OCI-LY7 (cell line): ENCODE results near the gene IFT81. TPM values are rescaled to one million over a fixed set of nuclear protein-coding genes. Genes with fewer than 3 reads are reported as not detected.

ENCODE experiments used
- BruUV-seq: library from RNA; stranded (reverse); fragments of 400-500 nt; replicated peaks from 2 replicates; lab custom pipeline; 2021; lab: Mats Ljungman, UMichigan
- CTCF ChIA-PET: fragments of 300-600 bp; sonication (Branson Sonifier 250); formaldehyde crosslinking; loops from one replicate; lab custom pipeline; 2022; ENCODE audit warnings: antibody characterized with exemption; ENCODE audit not compliant: unreplicated experiment; lab: Charles Lee
- POLR2A ChIA-PET: fragments of 300-600 bp; sonication (Branson Sonifier 250); formaldehyde crosslinking; loops from one replicate; lab custom pipeline; 2022; ENCODE audit warnings: antibody characterized with exemption; lab: Charles Lee
- DNase-seq: peaks from one replicate; pipeline ENCODE4 v3.0.0-alpha.2; 2015; ENCODE audit warnings: low spot score
- H2AFZ ChIP-seq: fragments of 200-600 bp; sonication (generic), shearing (Covaris generic); 2 replicates; pipeline ENCODE4 v1.6.1; 2014; ENCODE audit warnings: mild to moderate bottlenecking, antibody characterized with exemption, low read length, moderate library complexity
- H3K27ac ChIP-seq: fragments of 200-600 bp; sonication (generic); 2 replicates; pipeline ENCODE4 v1.5.1; 2014; ENCODE audit warnings: mixed run types, low read depth, mild to moderate bottlenecking, moderate library complexity, low read length, inconsistent platforms; ENCODE audit not compliant: poor library complexity, severe bottlenecking
- H3K36me3 ChIP-seq: fragments of 200-600 bp; sonication (generic); 2 replicates; pipeline ENCODE4 v1.6.1; 2014; ENCODE audit warnings: mild to moderate bottlenecking, antibody characterized with exemption, low read length, moderate library complexity, mixed read lengths; ENCODE audit not compliant: insufficient read depth
- H3K4me1 ChIP-seq: fragments of 200-600 bp; sonication (generic); 2 replicates; pipeline ENCODE4 v1.5.1; 2014; ENCODE audit warnings: mild to moderate bottlenecking, low read length; ENCODE audit not compliant: insufficient read depth, poor library complexity, severe bottlenecking
- H3K4me2 ChIP-seq: fragments of 200-600 bp; sonication (generic); 2 replicates; pipeline ENCODE4 v1.6.1; 2014; ENCODE audit warnings: mild to moderate bottlenecking, low read length
- H3K4me3 ChIP-seq: fragments of 200-600 bp; sonication (generic); 2 replicates; pipeline ENCODE4 v1.5.1; 2014; ENCODE audit warnings: mild to moderate bottlenecking, low read depth, low read length; ENCODE audit not compliant: poor library complexity, severe bottlenecking
- H3K79me2 ChIP-seq: fragments of 200-600 bp; sonication (generic); 2 replicates; pipeline ENCODE4 v1.6.1; 2016; ENCODE audit warnings: low read depth, mild to moderate bottlenecking, low read length, moderate library complexity, mixed read lengths; ENCODE audit not compliant: insufficient read depth
- H3K9me2 ChIP-seq: fragments of 200-600 bp; sonication (generic); 2 replicates; pipeline ENCODE4 v1.6.1; 2016; ENCODE audit warnings: mild to moderate bottlenecking, low read length, mixed read lengths; ENCODE audit not compliant: insufficient read depth
- H3K9me3 ChIP-seq: fragments of 200-600 bp; sonication (generic); 2 replicates; pipeline ENCODE4 v1.6.1; 2014; ENCODE audit warnings: mild to moderate bottlenecking, mixed run types, low read length, mixed read lengths
- H4K20me1 ChIP-seq: fragments of 200-600 bp; sonication (generic); 2 replicates; pipeline ENCODE4 v1.6.1; 2014; ENCODE audit warnings: mild to moderate bottlenecking, antibody characterized with exemption, low read length, moderate library complexity, mixed read lengths; ENCODE audit not compliant: insufficient read depth
- CTCF ChIP-seq: fragments of 200-600 bp; sonication (generic); conservative IDR thresholded peaks from 2 replicates; pipeline ENCODE4 v1.5.1; 2014; ENCODE audit warnings: mild to moderate bottlenecking, antibody characterized with exemption, low read length, moderate library complexity, mixed read lengths
- EZH2phosphoT487 ChIP-seq: fragments of 200-600 bp; sonication (generic); IDR thresholded peaks from 2 replicates; pipeline ENCODE4 v1.6.1; 2018; ENCODE audit warnings: low read depth, borderline replicate concordance, mild to moderate bottlenecking, mixed run types, antibody characterized with exemption, low read length, moderate library complexity, mixed read lengths
- intact Hi-C: fragments of 100-400 bp; cut with micrococcal nuclease; formaldehyde crosslinking; loops from one replicate; pipeline ENCODE4 v1.10.0; 2022; ENCODE audit not compliant: unreplicated experiment
- total RNA-seq, 2 experiments: library from RNA; depleted of rRNA in 1 of 2; stranded (reverse); fragments of >200 nt in 1 of 2; shearing (Covaris generic) in 1 of 2; gene quantifications; 2 replicates each; pipeline ENCODE4 v1.2.3, GENCODE V29; 2014 to 2022

Gene IFT81
- total RNA-seq, 2 experiments from 2014 or later, result 5.6 to 9.8 TPM

- POLR2A ChIA-PET, result interaction anchor here (0.6 to 1.1 kb wide), 7 partner anchors 9 to 69 kb away, joined by 3 to 7 read pairs (median 4); no protein-coding TSS in a partner anchor
- DNase-seq, result no peak
- no peak overlapping the region for H2AFZ ChIP-seq
- intact Hi-C loops, result no loop called here
- no peaks in the 10 kb centered on the region for H3K36me3 ChIP-seq
- CTCF ChIA-PET, result no interaction called here
- no peaks in the 10 kb centered on the region for H4K20me1 ChIP-seq
- H3K9me2 ChIP-seq, result no peaks in the 10 kb centered on the region
- H3K9me3 ChIP-seq, result no peaks in the 10 kb centered on the region
- no peaks in the 10 kb centered on the region for H3K79me2 ChIP-seq
- no peak overlapping the region for H3K27ac ChIP-seq
- BruUV-seq, result no TSS peak
- H3K4me3 ChIP-seq, result no peak overlapping the region
- no peak for TF ChIP-seq EZH2phosphoT487
- no peak for TF ChIP-seq CTCF
- H3K4me1 ChIP-seq, result no peaks in the 10 kb centered on the region
- H3K4me2 ChIP-seq, result no peak overlapping the region
These were observed 50.3 kb downstream of the IFT81 start for GRCh38 chr12:110174373-110174996.

GRCh38 chr12:110175201-110175600 is 51.0 kb downstream of the IFT81 start:
- no peaks in the 10 kb centered on the region for H3K9me3 ChIP-seq
- H4K20me1 ChIP-seq, result no peaks in the 10 kb centered on the region
- TF ChIP-seq CTCF (no peak), EZH2phosphoT487 (no peak)
- H3K4me1 ChIP-seq, result no peaks in the 10 kb centered on the region
- H3K9me2 ChIP-seq, result no peaks in the 10 kb centered on the region
- ChIA-PET CTCF (no interaction called here), POLR2A (interaction anchor here (0.6 to 1.1 kb wide), 6 partner anchors 9 to 430 kb away, joined by 3 to 7 read pairs (median 4); no protein-coding TSS in a partner anchor)
- H2AFZ ChIP-seq, result no peak overlapping the region
- H3K79me2 ChIP-seq, result no peaks in the 10 kb centered on the region
- no peak overlapping the region for H3K4me3 ChIP-seq
- no peak for DNase-seq
- BruUV-seq, result no TSS peak
- no peak overlapping the region for H3K27ac ChIP-seq
- intact Hi-C loops, result no loop called here
- no peak overlapping the region for H3K4me2 ChIP-seq
- H3K36me3 ChIP-seq, result no peaks in the 10 kb centered on the region

GRCh38 chr12:110176745-110177144 is 52.6 kb downstream of the IFT81 start:
- no peak overlapping the region for H3K27ac ChIP-seq
- ChIA-PET POLR2A (interaction anchor here (0.5 to 1.2 kb wide), 4 partner anchors 11 to 182 kb away, joined by 3 to 5 read pairs (median 4); no protein-coding TSS in a partner anchor), CTCF (no interaction called here)
- no peaks in the 10 kb centered on the region for H3K79me2 ChIP-seq
- BruUV-seq, result no TSS peak
- TF ChIP-seq CTCF (no peak), EZH2phosphoT487 (no peak)
- H3K4me2 ChIP-seq, result no peak overlapping the region
- DNase-seq, result no peak
- H2AFZ ChIP-seq, result no peak overlapping the region
- no peak overlapping the region for H3K4me3 ChIP-seq
- H4K20me1 ChIP-seq, result no peaks in the 10 kb centered on the region
- H3K9me3 ChIP-seq, result no peaks in the 10 kb centered on the region
- no peaks in the 10 kb centered on the region; the same call in 1 of the 2 replicates for H3K36me3 ChIP-seq
- no peaks in the 10 kb centered on the region for H3K4me1 ChIP-seq
- H3K9me2 ChIP-seq, result no peaks in the 10 kb centered on the region
- intact Hi-C loops, result no loop called here
